GM12801 (cell line): ENCODE data around the gene MKRN2OS.

Source experiments
- CTCF ChIP-seq: IDR thresholded peaks from one replicate; pipeline ENCODE4 v1.5.1; 2011; ENCODE audit warnings: control low read depth; ENCODE audit not compliant: insufficient read length; ENCODE audit errors: extremely low read depth

The MKRN2OS gene

GRCh38 chr3:12545473-12545791 lies at the start of gene MKRN2OS:
MKRN2OS (minus strand) TSS chr3:12545499; CDS start chr3:12545464, 35 bp downstream.
- no peak for TF ChIP-seq CTCF

DNA sequence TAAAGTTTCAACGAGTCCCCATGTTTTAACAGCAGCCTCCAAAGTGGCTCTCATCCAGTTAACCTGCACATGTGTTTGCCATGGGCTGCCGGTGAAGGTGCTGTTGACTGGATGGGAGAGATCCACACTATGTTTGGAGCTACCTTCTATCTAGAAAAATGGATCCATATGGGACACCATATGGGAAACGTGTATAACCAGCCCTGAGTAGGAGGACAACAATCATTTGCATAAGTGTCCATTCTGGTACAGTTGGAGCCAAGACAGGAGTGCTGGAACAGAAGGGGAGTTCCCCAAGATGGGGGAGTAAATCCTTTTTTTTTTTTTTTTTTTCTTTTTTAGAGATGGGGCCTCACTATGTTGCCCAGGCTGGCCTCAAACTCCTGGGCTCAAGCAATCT lies 48.2 kb upstream of the MKRN2OS start:
- TF ChIP-seq CTCF = no peak

GRCh38 chr3:12591997-12592715 lies 46.9 kb upstream of the MKRN2OS start:
- TF ChIP-seq CTCF = no peak

DNA sequence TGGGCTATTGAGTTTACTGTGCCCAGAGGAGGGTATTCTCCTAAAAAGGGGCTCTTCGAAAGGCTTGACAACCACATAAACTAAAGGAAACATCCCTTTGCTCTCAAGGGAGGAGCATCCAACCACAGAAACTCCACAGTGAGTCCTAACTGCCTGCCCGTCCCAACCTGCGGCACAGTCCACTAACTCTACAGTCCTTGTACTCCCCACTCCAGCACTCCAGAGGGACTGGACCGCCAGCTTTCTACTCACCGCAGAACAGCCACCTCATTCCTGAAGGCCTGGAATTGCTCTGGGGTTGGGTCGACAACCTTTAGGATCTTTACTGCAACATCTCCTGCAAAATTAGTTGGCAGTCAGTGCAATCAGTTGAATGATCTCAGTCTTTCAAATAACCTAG lies 46.2 kb upstream of the MKRN2OS start:
- TF ChIP-seq CTCF = no peak

- no peak for TF ChIP-seq CTCF
Measured at GRCh38 chr3:12590096-12590495, 44.8 kb upstream of the MKRN2OS start.

GRCh38 chr3:12588039-12589009 lies 43.0 kb upstream of the MKRN2OS start:
- TF ChIP-seq CTCF = no peak

DNA sequence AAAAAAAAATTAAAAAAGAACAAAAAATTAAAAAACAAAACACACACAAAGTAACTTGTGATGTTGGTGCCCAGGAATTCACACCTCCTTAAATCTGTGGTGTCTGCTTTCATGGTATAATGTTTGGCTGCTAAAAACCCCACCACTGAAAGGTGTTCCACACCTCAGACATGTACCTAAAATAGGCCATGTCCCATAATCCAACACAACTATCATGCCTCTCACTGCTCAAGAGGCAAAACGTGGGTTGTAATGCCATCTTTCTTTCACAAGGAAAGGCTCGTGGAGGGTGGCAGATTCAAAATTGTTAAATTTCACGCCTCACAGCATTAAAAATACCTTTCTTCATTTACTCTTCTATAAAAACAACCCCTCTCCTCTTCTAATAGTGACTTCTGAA lies 41.1 kb upstream of the MKRN2OS start:
- no peak for TF ChIP-seq CTCF
